H1 (cell line): ENCODE measurements around the gene BFSP2. TPM values are rescaled to one million over a fixed set of nuclear protein-coding genes. Genes with fewer than 3 reads are reported as not detected.

Experiments
- CTCF ChIA-PET: fragments of 300-600 bp; sonication (Branson Sonifier 250); formaldehyde crosslinking; loops from one replicate; lab custom pipeline; 2021; ENCODE audit not compliant: partially characterized antibody; lab: Charles Lee
- POLR2A ChIA-PET: fragments of 300-600 bp; sonication (Branson Sonifier 250); formaldehyde crosslinking; loops from one replicate; lab custom pipeline; 2021; ENCODE audit warnings: inconsistent platforms; ENCODE audit not compliant: partially characterized antibody; lab: Charles Lee
- DNase-seq, 2 experiments: peaks; one replicate each; pipeline versions ENCODE4 v3.0.0 to v3.0.0-alpha.2; 2010 to 2022; ENCODE audit warnings: low spot score in 2 of 2, low read depth in 1 of 2, mixed read lengths in 1 of 2
- FAIRE-seq: peaks from 2 replicates; lab custom pipeline; 2011; peaks lifted over from hg19 to GRCh38; lab: Jason Lieb, UNC
- H2AFZ ChIP-seq: 2 replicates; pipeline ENCODE4 v1.8.1; 2012; ENCODE audit warnings: low read length, inconsistent platforms
- H2AK5ac ChIP-seq: 2 replicates; pipeline ENCODE4 v1.6.1; 2013; ENCODE audit warnings: low read depth, low read length
- H2BK120ac ChIP-seq: replicated peaks from 2 replicates; pipeline ENCODE3; 2013; ENCODE audit warnings: low read depth, low read length, inconsistent platforms
- H2BK12ac ChIP-seq: 2 replicates; pipeline ENCODE4 v1.6.1; 2013; ENCODE audit warnings: low read depth, low read length
- H2BK15ac ChIP-seq: 2 replicates; pipeline ENCODE4 v1.6.1; 2013; ENCODE audit warnings: low read length
- H2BK20ac ChIP-seq: 2 replicates; pipeline ENCODE4 v1.6.1; 2013; ENCODE audit warnings: low read length
- H2BK5ac ChIP-seq: 2 replicates; pipeline ENCODE4 v1.6.1; 2013; ENCODE audit warnings: low read depth, low read length
- H3K14ac ChIP-seq: 2 replicates; pipeline ENCODE4 v1.6.1; 2013; ENCODE audit warnings: inconsistent platforms; ENCODE audit not compliant: insufficient read length
- H3K18ac ChIP-seq: 2 replicates; pipeline ENCODE4 v1.6.1; 2013; ENCODE audit warnings: low read length; ENCODE audit errors: extremely low read depth
- H3K23ac ChIP-seq: 2 replicates; pipeline ENCODE4 v1.6.1; 2013; ENCODE audit warnings: inconsistent platforms; ENCODE audit not compliant: insufficient read length
- H3K23me2 ChIP-seq: 2 replicates; pipeline ENCODE4 v1.6.1; 2013; ENCODE audit warnings: low read depth, low read length
- H3K27ac ChIP-seq: 2 replicates; pipeline ENCODE4 v1.6.1; 2011; ENCODE audit warnings: low read depth, low read length, inconsistent platforms
- H3K27me3 ChIP-seq, 4 experiments: replicated peaks in 1 of 4; 1 replicate in 1 of 4; 2 replicates in 3 of 4; pipeline versions ENCODE4 v1.6.1 to v1.8.1; 2011 to 2013; ENCODE audit warnings: low read length in 3 of 4, mild to moderate bottlenecking in 3 of 4, inconsistent platforms in 2 of 4, mixed read lengths in 2 of 4, moderate library complexity in 1 of 4; ENCODE audit not compliant: control insufficient read depth in 3 of 4, insufficient read depth in 3 of 4; ENCODE audit errors: extremely low read depth in 1 of 4
- H3K36me3 ChIP-seq, 4 experiments: 2 replicates each; pipeline versions ENCODE4 v1.6.1 to v1.8.1; 2011 to 2013; ENCODE audit warnings: mild to moderate bottlenecking in 4 of 4, low read length in 3 of 4, moderate library complexity in 2 of 4, control low read depth in 1 of 4, inconsistent platforms in 1 of 4; ENCODE audit not compliant: insufficient read depth in 4 of 4, control insufficient read depth in 2 of 4
- H3K4ac ChIP-seq: replicated peaks from 2 replicates; pipeline ENCODE3; 2013; ENCODE audit warnings: low read length, low read depth, mixed read lengths, inconsistent platforms; ENCODE audit not compliant: insufficient read length
- H3K4me1 ChIP-seq, 4 experiments: replicated peaks in 1 of 4; 1 replicate in 1 of 4; 2 replicates in 3 of 4; pipeline versions ENCODE4 v1.6.1 to v1.8.1; 2011 to 2013; ENCODE audit warnings: low read length in 3 of 4, inconsistent platforms in 2 of 4, mixed read lengths in 1 of 4; ENCODE audit not compliant: insufficient read depth in 4 of 4, control insufficient read depth in 3 of 4
- H3K4me2 ChIP-seq, 2 experiments: 2 replicates each; pipeline versions ENCODE4 v1.6.1 to v1.8.1; 2011 to 2013; ENCODE audit warnings: low read depth in 2 of 2, low read length in 2 of 2, control low read depth in 1 of 2, inconsistent platforms in 1 of 2, mild to moderate bottlenecking in 1 of 2; ENCODE audit not compliant: insufficient read depth in 1 of 2
- H3K4me3 ChIP-seq, 4 experiments: fragments of 200-600, 300-600 bp in 1 of 4; sonication (generic), shearing (Covaris generic), sonication (Bioruptor Twin) in 1 of 4; 2 replicates each; pipeline versions ENCODE4 v1.5.1 to v1.8.1; 2011 to 2016; ENCODE audit warnings: low read length in 4 of 4, low read depth in 3 of 4, control low read depth in 2 of 4, inconsistent platforms in 2 of 4, mild to moderate bottlenecking in 2 of 4, mixed read lengths in 1 of 4, moderate library complexity in 1 of 4; ENCODE audit not compliant: insufficient read depth in 2 of 4; ENCODE audit errors: extremely low read depth in 1 of 4
- H3K56ac ChIP-seq: replicated peaks from 2 replicates; pipeline ENCODE3; 2013; ENCODE audit warnings: low read depth, mild to moderate bottlenecking, mixed read lengths, low read length, inconsistent platforms; ENCODE audit not compliant: insufficient read length
- H3K79me1 ChIP-seq: 2 replicates; pipeline ENCODE4 v1.6.1; 2013; ENCODE audit warnings: low read depth, low read length, control low read depth
- H3K79me2 ChIP-seq, 2 experiments: 2 replicates each; pipeline versions ENCODE4 v1.6.1 to v1.8.1; 2012 to 2013; ENCODE audit warnings: low read length in 2 of 2, mild to moderate bottlenecking in 2 of 2, inconsistent platforms in 1 of 2; ENCODE audit not compliant: insufficient read depth in 2 of 2, control insufficient read depth in 1 of 2
- H3K9ac ChIP-seq, 4 experiments: replicated peaks in 1 of 4; 1 replicate in 1 of 4; 2 replicates in 3 of 4; pipeline versions ENCODE4 v1.6.1 to v1.8.1; 2011 to 2013; ENCODE audit warnings: low read depth in 3 of 4, low read length in 3 of 4, control low read depth in 2 of 4, mild to moderate bottlenecking in 2 of 4, moderate library complexity in 2 of 4, inconsistent platforms in 1 of 4; ENCODE audit errors: extremely low read depth in 1 of 4
- H3K9me3 ChIP-seq, 2 experiments: 2 replicates each; pipeline versions ENCODE4 v1.6.1 to v1.8.1; 2012 to 2013; ENCODE audit warnings: mild to moderate bottlenecking in 2 of 2, moderate library complexity in 2 of 2, control low read depth in 1 of 2, inconsistent platforms in 1 of 2, low read depth in 1 of 2, low read length in 1 of 2, mixed read lengths in 1 of 2; ENCODE audit not compliant: insufficient read depth in 2 of 2
- H4K20me1 ChIP-seq, 2 experiments: replicated peaks in 1 of 2; 2 replicates each; pipeline versions ENCODE3 to v1.8.1; 2011 to 2013; ENCODE audit warnings: inconsistent platforms in 2 of 2, low read length in 2 of 2, mild to moderate bottlenecking in 1 of 2; ENCODE audit not compliant: insufficient read depth in 2 of 2, control insufficient read depth in 1 of 2
- H4K5ac ChIP-seq: 2 replicates; pipeline ENCODE4 v1.6.1; 2013; ENCODE audit warnings: low read length, low read depth, mixed read lengths, inconsistent platforms; ENCODE audit not compliant: insufficient read length
- H4K8ac ChIP-seq: 2 replicates; pipeline ENCODE4 v1.8.0; 2013; ENCODE audit warnings: mild to moderate bottlenecking, moderate library complexity, low read length, inconsistent platforms; ENCODE audit not compliant: insufficient read depth; ENCODE audit errors: extremely low read depth
- H4K91ac ChIP-seq: replicated peaks from 2 replicates; pipeline ENCODE3; 2013; ENCODE audit warnings: low read length, mixed read lengths, inconsistent platforms; ENCODE audit not compliant: insufficient read length
- ATF3 ChIP-seq: IDR thresholded peaks from 2 replicates; pipeline ENCODE4 v1.6.1; 2011; ENCODE audit warnings: low read depth, mild to moderate bottlenecking, low read length; ENCODE audit not compliant: insufficient read depth
- BCL11A ChIP-seq, 2 experiments: IDR thresholded peaks; one replicate each; pipeline ENCODE4 v1.6.1; 2011; ENCODE audit warnings: low read depth in 2 of 2, low read length in 2 of 2, mild to moderate bottlenecking in 2 of 2
- BRCA1 ChIP-seq: IDR thresholded peaks from 2 replicates; pipeline ENCODE4 v1.6.1; 2012; ENCODE audit warnings: low read depth, low read length, improper control_type of control experiment
- JUN ChIP-seq: IDR thresholded peaks from 2 replicates; pipeline ENCODE4 v1.6.1; 2011; ENCODE audit warnings: low read depth, mild to moderate bottlenecking, improper control_type of control experiment, low read length
- KDM4A ChIP-seq: IDR thresholded peaks from one replicate; pipeline ENCODE4 v1.7.1; 2012; ENCODE audit warnings: low read depth, mild to moderate bottlenecking, moderate library complexity, low read length, inconsistent platforms; ENCODE audit not compliant: severe bottlenecking
- MAFK ChIP-seq: IDR thresholded peaks from 2 replicates; pipeline ENCODE4 v1.6.1; 2012; ENCODE audit warnings: low read depth, mild to moderate bottlenecking, improper control_type of control experiment, low read length
- RNF2 ChIP-seq: fragments of 200-900, 300-1000 bp; sonication (generic); IDR thresholded peaks from 2 replicates; pipeline ENCODE4 v1.7.1; 2016; ENCODE audit warnings: borderline replicate concordance, low read depth, mild to moderate bottlenecking, antibody characterized with exemption, low read length; ENCODE audit not compliant: poor library complexity, severe bottlenecking; ENCODE audit errors: missing control alignments
- RXRA ChIP-seq: IDR thresholded peaks from 2 replicates; pipeline ENCODE4 v1.6.1; 2011; ENCODE audit warnings: low read depth, mild to moderate bottlenecking, low read length, moderate library complexity; ENCODE audit not compliant: insufficient read depth
- SP1 ChIP-seq: IDR thresholded peaks from 2 replicates; pipeline ENCODE4 v1.6.1; 2011; ENCODE audit warnings: low read depth, low read length
- YY1 ChIP-seq: IDR thresholded peaks from 2 replicates; pipeline ENCODE4 v1.6.1; 2011; ENCODE audit warnings: low read depth, mild to moderate bottlenecking, low read length
- WGBS, 2 experiments: shearing (Covaris generic) in 1 of 2; methylation state at CpG; one replicate each; pipeline versions ENCODE4 v1.1.6 to v1.1.7; 2013 to 2015; ENCODE audit warnings: low lambda C conversion rate in 2 of 2, mixed read lengths in 2 of 2, inconsistent platforms in 1 of 2, low coverage in 1 of 2, missing lambda C conversion rate in 1 of 2; ENCODE audit not compliant: insufficient replicate concordance in 2 of 2, insufficient coverage in 1 of 2, insufficient read length in 1 of 2; ENCODE audit errors: extremely low coverage in 1 of 2, missing lambda C conversion rate in 1 of 2; 5-methylcytosine and 5-hydroxymethylcytosine counted together
- polyA plus RNA-seq, 7 experiments: library from polyadenylated mRNA; depleted of rRNA in 3 of 7; stranded (reverse) in 5 of 7; unstranded in 2 of 7; fragments of >200 nt in 5 of 7; fragments of 200-250 nt in 2 of 7; gene quantifications; 1 replicate in 5 of 7; 2 replicates in 1 of 7; 4 replicates in 1 of 7; pipeline versions ENCODE4 v1.2.1 to v1.2.3, GENCODE V29; 2011 to 2013; ENCODE audit warnings: missing spikeins in 2 of 7, mixed read lengths in 2 of 7
- total RNA-seq: library from RNA; stranded (reverse); fragmentation: NEBNext Ultra II Directional; extraction: Animal tissue kit (Norgen Biotek cat#: 25700); gene quantifications from 2 replicates; pipeline ENCODE4 v1.2.1, GENCODE V29; 2021

The BFSP2 gene
- total and polyA plus RNA-seq, 2 of the 8 experiments (the other 6 are each of a cell fraction or from before 2014, with no cell fraction given), result not detected

GRCh38 chr3:133490468-133491351, 90.9 kb downstream of the BFSP2 start:
- Histone ChIP-seq H4K20me1 (no peaks in the 10 kb centered on the region), H3K79me1 (no peaks in the 10 kb centered on the region), H4K5ac (no peak overlapping the region), H3K4me1 (peaks cover 2 to 9% (median 4%) of the 10 kb centered on the region in 4 experiments), H2BK5ac (peak overlapping the region; percentile 60; the same call in 1 of the 2 replicates), H2BK15ac (no peak overlapping the region), H2BK120ac (peak overlapping the region; percentile 66), H3K4ac (no peak overlapping the region), H3K27ac (no peak overlapping the region), H3K23ac (no peak overlapping the region), H2BK20ac (peak overlapping the region; percentile 28), H3K9me3 (peaks cover 3 to 10% of the 10 kb centered on the region in 2 experiments; a peak in 2 of 4 replicates), H3K4me2 (no peak overlapping the region; a peak in 1 of 4 replicates), H3K79me2 (no peaks in the 10 kb centered on the region), H2AFZ (no peak overlapping the region), H4K91ac (peak overlapping the region; percentile 69), H2BK12ac (peak overlapping the region; percentile 56; the same call in 1 of the 2 replicates), H3K56ac (no peak overlapping the region), H3K23me2 (no peaks in the 10 kb centered on the region), H3K14ac (no peak overlapping the region), H4K8ac (no peak overlapping the region; the same call in 1 of the 2 replicates), H3K4me3 (no peak overlapping the region), H3K18ac (0 out of 2 replicates have a peak overlapping the region, but pooled peaks have one; percentile 20), H3K27me3 (no peaks in the 10 kb centered on the region), H2AK5ac (no peak overlapping the region; the same call in 1 of the 2 replicates), H3K9ac (no peak overlapping the region), H3K36me3 (no peaks in the 10 kb centered on the region)
- WGBS, 2 experiments, result 95% methylated on average over 12 of the region's 12 CpGs; no CpG with 5 or more reads in 1 of the 2 experiments
- FAIRE-seq, result no peak
- no peak for DNase-seq
- ChIA-PET CTCF (interaction anchor here (0.6 to 5.3 kb wide), 5 partner anchors 13 to 126 kb away, joined by 3 to 30 read pairs (median 3); no protein-coding TSS in a partner anchor), POLR2A (interaction anchor here (0.8 to 2.0 kb wide), 3 partner anchors 83 to 88 kb away, joined by 3 to 9 read pairs (median 4); partner anchors contain the start of gene CDV3)
- TF ChIP-seq RNF2 (no peak), ATF3 (no peak), JUN (no peak), BRCA1 (no peak), SP1 (no peak), KDM4A (no peak), RXRA (no peak), MAFK (no peak), YY1 (no peak), BCL11A (IDR thresholded peaks at IDR 0.05; ENCODE audit: low read depth in 2 of 2, low read length in 2 of 2) (no peak)
